Adrenal gland (tissue), 5 donors: ENCODE results near the gene TKT.

ENCODE experiments used
- POLR2A ChIP-seq, 2 donors: fragments of 450-650 bp; IDR thresholded peaks; one replicate each; pipeline ENCODE4 v1.6.1; 2017; ENCODE audit warnings: antibody characterized with exemption in 2 of 2, mild to moderate bottlenecking in 2 of 2, moderate library complexity in 1 of 2
- TF ChIP-seq, protein P1 (sequence below), 6 experiments: fragments of 450-650 bp in 4 of 6; fragments of 200-600 bp in 2 of 6; sonication (generic) in 1 of 6; IDR thresholded peaks; 1 replicate in 5 of 6; 2 replicates in 1 of 6; pipeline versions ENCODE4 v1.5.1 to v1.8.0; 2016 to 2021; ENCODE audit warnings: antibody characterized with exemption in 6 of 6, mild to moderate bottlenecking in 2 of 6, moderate library complexity in 1 of 6
- donor health status: DM: no; HTN: no; CAD: no.

DNA sequence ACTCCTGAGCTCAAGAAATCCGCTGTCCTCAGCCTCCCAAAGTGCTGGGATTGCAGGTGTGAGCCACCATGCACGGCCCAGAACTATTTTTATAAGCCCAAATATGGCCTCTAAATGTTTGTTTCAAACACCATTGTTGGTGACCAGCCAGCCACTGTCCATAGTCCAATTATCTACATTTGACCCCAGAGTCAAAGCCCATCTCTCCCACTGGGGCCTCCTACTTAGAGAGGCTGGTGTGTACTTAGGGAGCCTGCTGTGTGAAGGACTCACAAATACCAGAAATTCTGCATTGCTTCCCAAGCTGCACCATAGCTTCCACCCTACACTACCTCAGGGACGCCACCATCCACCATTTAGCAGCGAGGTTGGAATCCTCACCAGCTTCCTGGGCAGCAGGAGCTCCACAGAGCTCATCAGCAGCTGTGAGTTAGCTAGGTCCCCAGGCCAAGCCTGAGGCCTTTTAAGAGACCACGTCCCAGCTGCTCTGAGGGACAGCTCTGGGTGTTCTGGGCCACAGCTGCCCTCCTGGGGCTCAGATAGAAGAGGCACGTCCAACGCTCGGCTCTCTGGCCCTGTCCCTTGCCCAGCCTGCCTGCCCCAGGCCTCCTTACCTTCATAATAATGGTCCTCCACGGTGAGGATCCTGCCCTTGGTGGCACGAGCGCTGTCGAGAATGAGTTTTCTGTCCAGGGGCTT, 29.5 kb downstream of the TKT start:
- TF ChIP-seq, protein P1, sequence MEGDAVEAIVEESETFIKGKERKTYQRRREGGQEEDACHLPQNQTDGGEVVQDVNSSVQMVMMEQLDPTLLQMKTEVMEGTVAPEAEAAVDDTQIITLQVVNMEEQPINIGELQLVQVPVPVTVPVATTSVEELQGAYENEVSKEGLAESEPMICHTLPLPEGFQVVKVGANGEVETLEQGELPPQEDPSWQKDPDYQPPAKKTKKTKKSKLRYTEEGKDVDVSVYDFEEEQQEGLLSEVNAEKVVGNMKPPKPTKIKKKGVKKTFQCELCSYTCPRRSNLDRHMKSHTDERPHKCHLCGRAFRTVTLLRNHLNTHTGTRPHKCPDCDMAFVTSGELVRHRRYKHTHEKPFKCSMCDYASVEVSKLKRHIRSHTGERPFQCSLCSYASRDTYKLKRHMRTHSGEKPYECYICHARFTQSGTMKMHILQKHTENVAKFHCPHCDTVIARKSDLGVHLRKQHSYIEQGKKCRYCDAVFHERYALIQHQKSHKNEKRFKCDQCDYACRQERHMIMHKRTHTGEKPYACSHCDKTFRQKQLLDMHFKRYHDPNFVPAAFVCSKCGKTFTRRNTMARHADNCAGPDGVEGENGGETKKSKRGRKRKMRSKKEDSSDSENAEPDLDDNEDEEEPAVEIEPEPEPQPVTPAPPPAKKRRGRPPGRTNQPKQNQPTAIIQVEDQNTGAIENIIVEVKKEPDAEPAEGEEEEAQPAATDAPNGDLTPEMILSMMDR (IDR thresholded peaks at IDR 0.05), result no peak
- no peak for TF ChIP-seq POLR2A (IDR thresholded peaks at IDR 0.05)
